ENCODE results near the gene CATSPERD.
A peak's percentile ranks its signal among the peaks of the same experiment; 100 is the strongest.

Gene CATSPERD, protein sequence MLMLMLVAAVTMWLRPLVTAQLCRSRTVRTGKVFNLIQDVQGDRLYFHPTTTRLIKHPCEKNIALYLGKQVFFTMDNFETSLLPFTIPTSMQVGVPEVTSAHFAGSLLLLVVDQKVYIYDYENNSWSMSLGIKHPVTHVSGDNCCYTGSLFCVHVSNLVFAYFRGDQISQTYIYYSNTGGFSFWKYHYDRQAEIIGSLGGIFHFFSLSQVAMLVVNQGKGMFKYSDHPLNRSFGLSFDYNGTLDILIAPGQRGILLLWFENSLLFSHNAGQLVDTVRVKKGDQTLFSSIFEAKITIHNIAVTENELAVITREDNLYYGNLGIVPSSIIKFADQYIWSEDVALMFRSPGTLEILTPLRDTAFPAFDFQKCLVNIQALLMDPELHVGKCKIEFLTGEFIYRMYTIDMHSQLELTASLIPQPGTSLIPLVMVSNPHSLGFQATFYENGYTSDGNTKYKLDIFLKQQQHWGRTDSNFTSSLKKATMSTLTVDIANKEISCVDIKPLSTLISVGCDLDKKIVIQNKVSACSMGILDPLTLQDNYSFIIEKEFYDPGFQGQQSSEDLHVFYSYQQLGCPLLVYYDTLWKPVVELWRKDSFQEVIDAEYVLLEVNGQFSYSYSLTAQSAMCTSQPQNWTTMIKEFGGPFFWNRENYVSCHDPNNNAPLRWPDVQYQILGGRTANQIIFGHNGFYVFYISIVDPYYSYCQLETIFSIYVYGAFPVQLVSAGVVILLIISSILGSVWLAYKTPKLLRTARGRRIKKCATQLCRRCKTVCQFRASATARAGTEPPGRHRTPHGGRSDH

DNA sequence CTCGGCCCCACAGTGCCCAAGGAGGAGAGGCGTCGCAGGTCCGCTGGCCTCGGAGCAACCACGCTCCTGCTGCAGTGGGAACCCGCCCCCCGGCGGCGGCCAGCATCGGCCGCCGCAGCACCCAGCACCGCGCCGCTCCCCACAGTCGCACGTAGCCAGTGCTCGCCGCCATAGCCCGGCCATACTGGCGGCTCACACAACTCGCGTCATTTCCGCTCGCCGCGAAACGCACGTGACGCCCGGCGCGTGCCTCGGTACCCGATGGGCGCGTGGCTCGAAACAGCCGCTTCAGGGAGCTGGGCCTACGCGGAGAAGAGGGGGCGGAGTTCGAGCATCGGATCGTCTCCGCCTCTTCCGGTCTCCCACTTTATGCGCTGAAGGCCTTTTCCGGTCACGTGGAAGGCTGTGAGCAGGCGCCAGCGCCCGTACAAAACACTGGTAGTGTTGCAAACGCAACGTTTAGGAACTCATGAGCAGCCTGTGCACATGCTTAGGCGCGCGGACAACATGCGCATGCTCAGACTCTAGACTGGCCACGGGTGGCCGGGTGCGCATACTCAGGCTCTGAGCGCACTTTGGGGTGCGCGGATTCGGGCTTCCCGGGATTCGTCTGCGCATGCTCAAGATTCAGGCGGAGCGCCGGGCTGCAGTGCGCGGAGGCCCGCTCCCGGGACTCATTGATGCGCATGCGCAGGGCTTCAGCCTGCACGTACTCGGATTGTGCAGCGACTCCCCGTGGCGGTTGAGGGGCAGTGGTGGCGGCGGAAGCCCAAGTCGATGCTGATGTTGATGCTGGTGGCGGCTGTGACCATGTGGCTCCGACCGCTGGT, at the start of gene CATSPERD, which contains the start of gene LONP1:
Gene CATSPERD, plus strand, starts transcription at position 677 of the 830 bp plus-strand sequence. Its CDS starts 101 bp downstream, at position 778.
Gene LONP1, minus strand, starts transcription at position 186 of the 830 bp plus-strand sequence. Its CDS starts 14 bp downstream, at position 172.
- peak; percentile 86 for FAIRE-seq
- TF ChIP-seq POLR2A (IDR thresholded peaks at IDR 0.05; ENCODE audit: low read depth, low read length): peak; percentile 77
- peak; percentile 98 for DNase-seq (ENCODE audit: insufficient read length, low spot score)

DNA sequence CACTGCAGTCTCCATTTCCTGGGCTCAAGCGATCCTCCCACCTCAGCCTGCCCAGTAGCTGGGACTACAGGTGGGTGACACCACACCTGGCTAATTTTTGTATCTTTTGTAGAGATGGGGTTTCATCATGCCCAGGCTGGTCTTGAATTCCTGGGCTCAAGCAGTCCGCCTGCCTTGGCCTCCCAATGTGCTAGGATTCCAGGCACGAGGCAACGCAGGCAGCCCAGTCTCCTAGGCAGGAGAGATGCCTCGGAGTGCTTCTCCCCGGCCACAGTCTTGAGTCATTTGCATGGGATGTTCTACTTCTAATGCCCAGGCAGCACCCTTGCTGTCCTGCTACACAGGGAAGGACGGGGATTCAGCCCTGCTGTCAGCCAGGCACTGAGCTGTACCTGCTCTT, 48.8 kb upstream of the CATSPERD start:
- FAIRE-seq: no peak
- no peak for DNase-seq (ENCODE audit: insufficient read length, low spot score)
- TF ChIP-seq POLR2A (IDR thresholded peaks at IDR 0.05; ENCODE audit: low read depth, low read length): no peak

DNA sequence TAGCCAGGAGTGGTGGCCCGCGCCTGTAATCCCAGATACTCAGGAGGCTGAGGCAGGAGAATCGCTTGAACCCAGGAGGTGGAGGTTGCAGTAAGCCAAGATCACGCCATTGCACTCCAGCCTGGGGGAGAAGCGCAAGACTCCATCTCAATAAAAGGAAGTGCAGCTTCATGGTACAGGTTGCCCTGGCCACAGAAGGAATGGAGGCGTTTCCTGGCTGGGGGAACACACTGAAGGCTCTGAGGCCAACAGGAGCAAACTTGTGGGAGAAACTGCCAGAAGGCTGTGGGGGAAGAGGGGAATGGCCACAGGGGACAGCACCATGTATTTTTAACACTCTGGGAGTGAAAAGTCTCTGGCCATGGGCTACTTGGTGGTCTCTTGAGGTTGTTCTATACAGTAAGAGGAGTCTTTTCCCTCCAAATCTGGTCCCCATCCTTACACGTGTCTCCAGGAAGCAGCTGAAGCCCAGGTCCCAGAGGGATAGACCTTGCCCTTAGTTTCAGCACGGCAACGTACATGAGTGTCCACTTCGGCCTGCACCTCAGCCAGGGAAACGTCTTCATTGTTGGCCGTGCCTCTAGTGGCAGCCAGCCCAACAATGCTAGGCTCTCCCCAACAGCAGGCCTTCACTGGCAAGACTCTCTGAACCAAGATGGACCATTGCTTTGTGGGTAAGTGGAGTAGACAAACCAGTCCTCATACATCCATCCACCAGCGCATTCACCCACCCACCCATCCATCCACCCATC, 47.6 kb upstream of the CATSPERD start:
- DNase-seq (ENCODE audit: insufficient read length, low spot score) (no peak), FAIRE-seq (no peak)
- no peak for TF ChIP-seq POLR2A (IDR thresholded peaks at IDR 0.05; ENCODE audit: low read depth, low read length)

DNA sequence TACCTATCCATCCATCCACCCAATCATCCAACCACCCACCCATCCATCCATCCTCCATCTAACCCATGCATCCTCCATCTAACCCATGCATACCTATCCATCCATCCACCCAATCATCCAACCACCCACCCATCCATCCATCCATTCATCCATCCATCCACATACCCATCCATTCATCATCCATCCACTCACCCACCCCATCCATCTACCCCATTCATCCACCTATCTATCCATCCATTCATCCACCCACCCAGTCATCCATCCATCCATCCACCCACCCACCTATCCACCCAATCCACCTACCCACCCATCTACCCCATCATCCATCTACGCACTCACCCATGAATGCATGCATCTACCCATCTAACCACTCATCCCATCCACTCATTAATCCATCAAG, 46.7 kb upstream of the CATSPERD start:
- no peak for TF ChIP-seq POLR2A (IDR thresholded peaks at IDR 0.05; ENCODE audit: low read depth, low read length)
- FAIRE-seq: no peak

DNA sequence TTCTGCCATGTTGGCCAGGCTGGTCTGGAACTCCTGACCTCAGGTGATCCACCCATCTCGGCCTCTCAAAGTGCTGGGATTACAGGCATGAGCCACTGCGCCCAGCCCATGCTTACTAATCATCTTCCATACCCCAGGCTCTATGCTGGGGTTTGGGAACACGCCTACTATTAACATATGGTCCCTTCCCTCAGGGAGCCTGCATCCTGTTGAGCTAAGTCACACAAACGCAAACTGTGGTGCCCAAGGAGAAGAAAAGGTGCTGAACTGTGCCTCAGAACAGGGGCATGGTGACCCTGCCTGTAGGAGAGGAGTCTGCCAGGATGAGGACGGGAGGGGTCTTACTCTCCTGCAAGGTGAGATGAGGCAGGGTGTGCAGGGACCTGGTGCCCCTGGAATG, 45.7 kb upstream of the CATSPERD start:
- no peak for DNase-seq (ENCODE audit: insufficient read length, low spot score)
- FAIRE-seq: no peak
- no peak for TF ChIP-seq POLR2A (IDR thresholded peaks at IDR 0.05; ENCODE audit: low read depth, low read length)

More for the DNA sequence above, 46.7 kb upstream of the CATSPERD start:
- DNase-seq (ENCODE audit: insufficient read length, low spot score): no peak

DNA sequence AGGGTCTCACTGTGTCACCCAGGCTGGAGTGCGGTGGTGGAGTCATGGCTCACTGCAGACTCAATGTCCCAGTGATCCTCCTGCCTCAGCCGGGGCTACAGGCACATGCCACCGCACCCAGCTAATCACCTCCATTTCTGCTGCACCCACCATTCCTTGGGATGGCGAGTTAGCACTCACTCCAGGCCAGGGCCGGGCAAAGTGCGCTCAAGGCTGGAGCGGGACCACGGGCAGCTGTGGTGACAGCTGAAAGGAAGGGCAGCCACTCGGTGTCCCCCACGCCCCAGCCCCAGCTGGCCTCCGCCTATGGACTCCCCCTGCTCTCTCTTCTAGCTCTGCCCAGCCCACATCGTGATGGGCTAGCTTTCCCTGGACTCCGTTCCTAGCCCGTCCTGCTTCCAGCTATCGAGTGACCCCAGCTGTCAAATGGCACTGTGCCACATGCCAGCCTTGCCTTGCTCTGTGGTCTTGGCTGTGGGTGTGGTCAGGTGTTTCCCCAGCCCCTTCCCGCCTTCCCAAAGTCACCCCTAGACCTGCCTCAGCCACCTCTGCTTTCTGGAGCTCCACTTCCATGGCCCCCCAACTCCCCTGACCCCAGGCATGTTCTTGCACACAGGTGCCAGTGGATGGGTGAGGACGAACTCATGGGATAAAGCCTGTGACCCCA, 44.2 kb upstream of the CATSPERD start:
- TF ChIP-seq POLR2A (IDR thresholded peaks at IDR 0.05; ENCODE audit: low read depth, low read length): no peak
- no peak for FAIRE-seq
- DNase-seq (ENCODE audit: insufficient read length, low spot score): no peak

DNA sequence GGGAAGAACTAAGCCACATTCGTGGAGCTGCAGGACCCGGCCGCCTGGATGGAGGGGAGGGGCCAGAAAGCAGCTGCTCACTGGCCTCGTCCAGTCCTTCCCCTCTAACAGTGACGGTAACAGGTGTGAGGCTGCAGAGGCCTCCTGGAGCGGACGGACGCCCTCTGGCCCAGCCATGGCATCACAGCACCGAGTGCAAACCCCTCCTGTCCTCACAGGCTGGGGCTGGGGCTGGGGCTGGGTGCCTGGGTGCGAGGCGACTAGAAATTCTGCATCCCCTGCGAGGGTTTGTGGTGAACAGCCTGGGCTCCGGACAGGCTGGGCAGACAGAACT, 43.7 kb upstream of the CATSPERD start:
- TF ChIP-seq POLR2A (IDR thresholded peaks at IDR 0.05; ENCODE audit: low read depth, low read length): no peak
- FAIRE-seq (no peak), DNase-seq (ENCODE audit: insufficient read length, low spot score) (no peak)

DNA sequence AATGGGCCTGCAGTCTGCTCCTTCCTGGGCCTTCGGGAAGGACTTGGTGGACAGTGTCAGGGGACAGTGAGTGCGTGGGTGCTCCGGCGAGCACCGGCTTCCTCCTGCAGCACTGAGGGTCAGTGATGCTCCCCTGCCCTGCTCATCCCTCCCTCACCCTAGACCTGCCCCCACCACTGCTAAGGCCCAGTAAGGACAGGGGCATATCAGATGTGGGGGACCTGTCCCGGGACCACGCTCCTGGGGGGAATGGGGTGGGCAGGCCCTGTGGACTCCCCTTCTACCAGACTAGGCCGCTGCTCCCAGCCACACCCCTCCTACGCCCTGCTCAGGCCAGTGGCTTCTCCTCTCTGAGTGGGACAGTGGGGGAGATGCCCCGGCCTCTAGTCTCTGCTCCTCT, 43.3 kb upstream of the CATSPERD start:
- no peak for FAIRE-seq
- no peak for TF ChIP-seq POLR2A (IDR thresholded peaks at IDR 0.05; ENCODE audit: low read depth, low read length)
- DNase-seq (ENCODE audit: insufficient read length, low spot score): no peak

DNA sequence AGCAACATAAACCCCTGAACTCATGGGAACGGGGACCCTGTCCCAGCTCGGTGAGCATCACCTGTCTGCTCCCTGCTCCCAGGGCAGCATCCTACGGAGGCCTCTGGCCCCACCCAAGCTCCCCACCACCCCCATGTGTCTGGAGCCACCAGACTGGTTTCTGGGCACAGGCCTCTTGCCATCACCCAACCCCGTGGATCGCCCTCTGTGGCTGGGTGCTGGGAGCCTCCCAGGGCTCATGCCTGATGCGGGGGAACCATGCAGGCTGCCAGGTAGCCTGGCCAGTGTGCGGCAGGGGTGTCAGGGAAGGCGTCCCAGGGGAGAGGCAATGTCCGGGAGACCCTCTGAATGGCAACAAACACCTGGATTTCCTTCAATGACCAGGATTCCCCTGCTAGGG, 42.9 kb upstream of the CATSPERD start:
- FAIRE-seq: no peak
- no peak for TF ChIP-seq POLR2A (IDR thresholded peaks at IDR 0.05; ENCODE audit: low read depth, low read length)
- no peak for DNase-seq (ENCODE audit: insufficient read length, low spot score)

DNA sequence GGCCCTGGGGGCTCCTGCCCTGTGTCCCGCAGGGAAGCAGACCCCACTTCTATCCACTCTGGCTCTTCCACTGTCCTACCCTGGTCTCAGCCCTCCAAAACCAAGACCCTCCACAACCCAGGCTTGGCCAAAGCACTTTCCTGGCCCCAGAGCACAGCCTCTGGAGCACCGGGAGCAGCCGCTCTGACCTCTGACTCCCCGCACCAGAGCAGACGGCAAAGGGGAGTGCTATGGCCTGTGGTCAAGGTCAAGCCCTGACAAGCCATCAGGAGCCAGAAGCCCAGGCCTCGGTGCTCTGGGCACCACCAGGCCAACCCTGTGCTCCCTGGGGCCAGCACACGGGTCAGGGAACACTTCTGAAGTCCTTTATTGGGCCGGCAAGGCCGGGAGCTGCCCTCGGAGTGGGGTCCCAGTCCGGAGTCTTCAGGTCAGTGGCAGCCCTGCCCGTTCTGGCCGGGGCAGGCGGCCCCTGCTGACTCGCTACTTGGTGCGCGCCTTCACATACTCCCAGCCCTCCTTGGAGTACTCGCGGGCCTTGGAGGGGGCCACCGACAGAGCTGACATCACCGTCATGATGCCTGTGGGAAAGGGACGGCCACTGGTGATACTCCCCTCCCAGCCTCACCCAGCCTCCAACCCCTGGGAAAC, 42.2 kb upstream of the CATSPERD start:
- FAIRE-seq (no peak), DNase-seq (ENCODE audit: insufficient read length, low spot score) (no peak)
- no peak for TF ChIP-seq POLR2A (IDR thresholded peaks at IDR 0.05; ENCODE audit: low read depth, low read length)

DNA sequence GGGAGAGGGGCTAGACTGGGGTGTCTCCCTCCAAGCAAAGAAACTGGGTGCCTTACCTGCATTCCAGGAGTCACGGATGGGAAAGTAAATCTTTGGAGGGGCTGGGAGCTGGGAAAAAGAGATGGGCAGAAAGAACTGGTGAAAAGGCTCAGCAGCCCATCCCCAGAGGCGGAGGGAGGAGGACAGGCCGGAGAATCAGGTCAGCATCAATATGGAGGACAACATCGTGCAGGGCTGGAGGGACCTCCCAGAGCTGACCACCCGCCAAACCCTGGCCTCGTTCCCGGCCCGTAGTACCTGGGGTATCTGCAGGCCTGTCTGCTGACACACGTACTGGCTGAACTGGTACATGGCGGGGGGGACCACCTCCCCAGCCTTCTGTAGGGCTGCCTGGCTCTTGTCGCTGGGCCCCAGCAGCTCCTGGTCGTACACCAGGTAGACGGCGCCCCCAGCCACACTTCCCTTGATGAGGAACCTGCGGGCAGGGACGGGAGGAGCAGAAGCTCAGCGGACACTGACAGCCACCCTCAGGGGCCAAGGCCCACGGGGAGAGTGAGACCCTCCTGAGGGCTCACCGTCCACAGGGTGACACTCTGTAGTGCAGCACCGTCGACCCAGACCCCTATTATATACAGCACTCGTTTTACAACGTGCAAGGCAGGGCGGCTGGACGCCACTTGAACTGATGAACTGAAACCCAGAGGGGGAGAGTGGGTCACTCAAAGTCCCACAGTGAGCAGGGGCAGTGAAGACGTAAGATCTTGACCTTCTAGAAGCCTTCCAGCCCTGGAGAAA, 41.0 kb upstream of the CATSPERD start:
- FAIRE-seq (no peak), DNase-seq (ENCODE audit: insufficient read length, low spot score) (no peak)
- TF ChIP-seq POLR2A (IDR thresholded peaks at IDR 0.05; ENCODE audit: low read depth, low read length): no peak

DNA sequence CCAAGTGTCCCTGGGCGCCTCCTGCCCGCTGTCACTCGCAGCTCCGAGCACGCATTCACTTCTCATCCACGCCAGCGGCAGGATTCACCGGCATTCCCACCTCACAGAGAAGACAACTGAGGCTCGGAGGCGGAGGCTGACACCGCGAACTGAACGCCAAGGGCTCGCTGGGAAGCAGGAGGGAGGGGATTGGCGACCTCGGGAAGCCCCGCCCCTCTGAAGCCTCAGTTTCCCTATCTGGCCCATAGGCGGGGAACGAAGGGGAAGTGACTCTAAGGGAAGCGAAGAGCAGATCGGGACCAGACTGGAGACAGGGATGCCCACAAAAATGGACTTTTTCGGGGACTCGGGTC, 40.4 kb upstream of the CATSPERD start:
- no peak for TF ChIP-seq POLR2A (IDR thresholded peaks at IDR 0.05; ENCODE audit: low read depth, low read length)
- FAIRE-seq: no peak
- no peak for DNase-seq (ENCODE audit: insufficient read length, low spot score)

Measured in H54 (cell line).